GM12891 (cell line): ENCODE data around the gene FSTL1.

Experiments used
- DNase-seq: peaks from one replicate; pipeline ENCODE4 v3.0.0; 2011; ENCODE audit warnings: low spot score; ENCODE audit not compliant: insufficient read length
- FAIRE-seq: peaks from 2 replicates; lab custom pipeline; 2011; peaks lifted over from hg19 to GRCh38; lab: Jason Lieb, UNC
- PAX5 ChIP-seq: IDR thresholded peaks from 2 replicates; pipeline ENCODE4 v1.6.1; 2011; ENCODE audit warnings: low read length, moderate library complexity, mild to moderate bottlenecking; ENCODE audit not compliant: insufficient read depth, severe bottlenecking
- POLR2A ChIP-seq: IDR thresholded peaks from 2 replicates; pipeline ENCODE4 v1.6.1; 2011; ENCODE audit warnings: low read depth, low read length, control low read depth
- POLR2AphosphoS5 ChIP-seq: IDR thresholded peaks from 2 replicates; pipeline ENCODE4 v1.6.1; 2011; ENCODE audit warnings: low read depth, low read length, control low read depth
- POU2F2 ChIP-seq: IDR thresholded peaks from 2 replicates; pipeline ENCODE4 v1.6.1; 2011; ENCODE audit warnings: low read depth, mild to moderate bottlenecking, control low read depth, low read length, moderate library complexity
- SPI1 ChIP-seq: IDR thresholded peaks from 2 replicates; pipeline ENCODE4 v1.6.1; 2011; ENCODE audit warnings: low read depth, low read length, control low read depth
- TAF1 ChIP-seq: IDR thresholded peaks from 2 replicates; pipeline ENCODE4 v1.6.1; 2011; ENCODE audit warnings: low read depth, low read length, control low read depth

The FSTL1 gene

DNA sequence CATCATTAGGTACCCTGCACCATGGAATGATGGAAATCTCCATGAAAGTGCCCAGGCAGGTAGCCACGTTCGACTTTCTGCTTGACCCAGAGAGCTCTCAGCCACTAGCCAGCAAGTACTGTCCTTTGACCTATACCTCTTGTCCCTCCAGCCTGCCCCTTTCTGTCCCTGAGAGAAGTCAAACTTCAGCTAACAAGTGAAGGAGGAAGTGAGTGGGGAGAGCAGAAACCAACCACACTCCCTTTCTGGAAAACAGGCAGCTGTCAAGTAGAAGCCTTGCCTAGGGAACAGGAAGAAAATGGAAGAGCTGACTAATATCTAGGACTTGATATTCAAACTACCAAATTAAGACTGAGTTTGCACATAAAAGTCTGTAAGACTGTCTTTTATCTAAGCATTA is 30.3 kb upstream of the FSTL1 start:
- no peak for TF ChIP-seq PAX5
- no peak for TF ChIP-seq POU2F2
- no peak for FAIRE-seq
- no peak for DNase-seq

- FAIRE-seq: no peak
- TF ChIP-seq POLR2AphosphoS5 (no peak), POLR2A (no peak), TAF1 (no peak), POU2F2 (no peak), SPI1 (no peak), PAX5 (no peak)
- DNase-seq: no peak
These were observed 27.0 kb upstream of the FSTL1 start for GRCh38 chr3:120477781-120478180.

GRCh38 chr3:120475722-120476377 is 25.1 kb upstream of the FSTL1 start:
- no peak for TF ChIP-seq POU2F2
- TF ChIP-seq POLR2AphosphoS5: no peak
- TF ChIP-seq SPI1: no peak
- TF ChIP-seq TAF1: no peak
- no peak for TF ChIP-seq PAX5
- TF ChIP-seq POLR2A: no peak
- FAIRE-seq (no peak), DNase-seq (no peak)

GRCh38 chr3:120473896-120474675 is 23.3 kb upstream of the FSTL1 start:
- FAIRE-seq (no peak), DNase-seq (no peak)
- TF ChIP-seq TAF1: no peak
- no peak for TF ChIP-seq SPI1
- TF ChIP-seq PAX5: no peak
- no peak for TF ChIP-seq POU2F2
- no peak for TF ChIP-seq POLR2A
- TF ChIP-seq POLR2AphosphoS5: no peak

GRCh38 chr3:120473389-120473788 is 22.6 kb upstream of the FSTL1 start:
- TF ChIP-seq PAX5 (no peak), TAF1 (no peak), POU2F2 (no peak), POLR2A (no peak), POLR2AphosphoS5 (no peak), SPI1 (no peak)
- FAIRE-seq (no peak), DNase-seq (no peak)

- FAIRE-seq (no peak), DNase-seq (no peak)
- TF ChIP-seq SPI1 (no peak), POLR2AphosphoS5 (no peak), PAX5 (no peak), POLR2A (no peak)
These were observed 21.5 kb upstream of the FSTL1 start for GRCh38 chr3:120472121-120472844.

DNA sequence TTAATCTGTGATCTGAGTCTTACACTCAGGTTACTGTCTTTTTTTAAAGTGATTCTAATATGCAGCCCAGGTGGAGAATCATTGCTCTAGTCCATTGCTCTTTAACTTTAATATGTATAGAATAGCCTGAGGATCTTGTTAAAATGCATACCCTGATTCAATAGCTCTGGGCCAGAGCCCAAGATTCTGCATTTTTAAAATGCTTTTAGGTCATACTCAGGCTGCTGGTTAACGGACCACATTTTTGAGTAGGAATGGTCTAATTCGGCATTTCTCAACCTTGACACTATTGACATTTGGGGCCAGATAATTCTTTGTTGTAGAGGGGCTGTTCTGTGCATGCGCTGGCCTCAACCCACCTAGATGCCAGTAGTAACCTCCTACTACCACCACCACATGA is 20.9 kb upstream of the FSTL1 start:
- DNase-seq (no peak), FAIRE-seq (no peak)
- no peak for TF ChIP-seq POLR2A
- TF ChIP-seq TAF1: no peak
- TF ChIP-seq POU2F2: no peak
- no peak for TF ChIP-seq POLR2AphosphoS5
- TF ChIP-seq SPI1: no peak
- TF ChIP-seq PAX5: no peak

DNA sequence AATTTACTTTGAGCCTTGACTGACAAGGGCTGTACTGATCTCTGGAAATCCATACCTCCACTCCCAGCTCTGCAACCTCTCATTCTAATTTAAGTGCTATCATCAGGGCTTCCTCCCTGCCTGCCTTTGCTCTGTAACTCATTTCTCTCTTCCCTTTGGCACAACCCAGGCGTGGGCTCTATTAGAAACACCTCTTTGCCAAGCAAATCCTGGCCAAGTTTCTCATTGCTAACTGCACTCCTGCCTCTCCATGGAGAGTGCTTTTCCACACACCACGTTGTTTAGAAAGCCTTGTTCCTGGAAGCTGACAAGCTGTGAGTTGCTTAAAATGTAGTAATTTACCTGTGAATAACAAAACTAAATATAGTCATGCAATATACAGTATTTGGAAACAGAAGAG is 20.1 kb upstream of the FSTL1 start:
- FAIRE-seq (no peak), DNase-seq (no peak)
- no peak for TF ChIP-seq POLR2A
- no peak for TF ChIP-seq PAX5
- TF ChIP-seq TAF1: no peak
- no peak for TF ChIP-seq SPI1
- no peak for TF ChIP-seq POU2F2
- TF ChIP-seq POLR2AphosphoS5: no peak

DNA sequence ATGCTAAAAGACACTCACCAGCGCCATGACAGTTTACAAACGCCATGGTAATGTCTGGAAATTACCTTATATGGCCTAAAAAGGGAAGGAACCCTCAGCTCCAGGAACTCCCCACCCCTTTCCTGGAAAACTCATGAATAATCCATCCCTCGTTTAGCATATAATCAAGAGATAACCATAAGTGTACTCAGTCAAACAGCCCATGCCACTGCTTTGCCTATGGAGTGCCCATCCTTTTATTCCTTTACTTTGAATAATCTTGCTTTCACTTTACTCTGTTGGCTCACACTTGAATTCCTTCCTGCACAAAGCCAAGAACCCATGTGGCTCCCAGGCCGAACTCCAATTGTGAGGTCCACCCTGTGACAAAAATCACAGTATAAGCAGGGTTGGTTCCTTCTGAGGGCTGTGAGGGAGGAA is 19.1 kb upstream of the FSTL1 start:
- TF ChIP-seq POU2F2: no peak
- no peak for TF ChIP-seq SPI1
- TF ChIP-seq POLR2AphosphoS5: no peak
- TF ChIP-seq PAX5: no peak
- no peak for TF ChIP-seq TAF1
- TF ChIP-seq POLR2A: no peak
- DNase-seq: no peak
- FAIRE-seq: no peak

- FAIRE-seq: no peak
- no peak for DNase-seq
These were observed 18.6 kb upstream of the FSTL1 start for GRCh38 chr3:120469440-120469839.

More at GRCh38 chr3:120469440-120469839, 18.6 kb upstream of the FSTL1 start:
- TF ChIP-seq POU2F2 (no peak), POLR2A (no peak), PAX5 (no peak), POLR2AphosphoS5 (no peak), SPI1 (no peak), TAF1 (no peak)
